H9 (cell line): ENCODE results near the gene RPL35. TPM values are rescaled to one million over a fixed set of nuclear protein-coding genes. Genes with fewer than 3 reads are reported as not detected.

Experiments
- DNase-seq: peaks from one replicate; pipeline ENCODE4 v3.0.0-alpha.2; 2017
- H2AFZ ChIP-seq: one replicate; pipeline ENCODE4 v1.6.1; 2013; ENCODE audit warnings: mild to moderate bottlenecking, low read length, control low read depth, moderate library complexity
- H2AK5ac ChIP-seq: 2 replicates; pipeline ENCODE4 v1.6.1; 2013; ENCODE audit warnings: low read length, control low read depth, mixed read lengths; ENCODE audit not compliant: insufficient read length
- H2BK120ac ChIP-seq: one replicate; pipeline ENCODE4 v1.6.1; 2013; ENCODE audit warnings: low read depth, mild to moderate bottlenecking, low read length, control low read depth, inconsistent platforms; ENCODE audit not compliant: poor library complexity, severe bottlenecking
- H2BK12ac ChIP-seq: 2 replicates; pipeline ENCODE4 v1.6.1; 2013; ENCODE audit warnings: low read length, control low read depth, mixed read lengths, low read depth; ENCODE audit not compliant: insufficient read length
- H2BK15ac ChIP-seq: 2 replicates; pipeline ENCODE4 v1.6.1; 2013; ENCODE audit warnings: low read depth, low read length, control low read depth
- H2BK20ac ChIP-seq: one replicate; pipeline ENCODE4 v1.6.1; 2013; ENCODE audit warnings: low read depth, mild to moderate bottlenecking, low read length, control low read depth, inconsistent platforms; ENCODE audit not compliant: poor library complexity, severe bottlenecking
- H2BK5ac ChIP-seq: 2 replicates; pipeline ENCODE4 v1.6.1; 2013; ENCODE audit warnings: low read length, control low read depth, mixed read lengths; ENCODE audit not compliant: insufficient read length
- H3K14ac ChIP-seq: 2 replicates; pipeline ENCODE4 v1.6.1; 2013; ENCODE audit warnings: low read length, control low read depth; ENCODE audit not compliant: insufficient read depth
- H3K18ac ChIP-seq: 2 replicates; pipeline ENCODE4 v1.6.1; 2013; ENCODE audit warnings: low read depth, mild to moderate bottlenecking, mixed read lengths, low read length, control low read depth; ENCODE audit not compliant: insufficient read length
- H3K23ac ChIP-seq: 2 replicates; pipeline ENCODE4 v1.6.1; 2013; ENCODE audit warnings: low read length, control low read depth, mixed read lengths, low read depth; ENCODE audit not compliant: insufficient read length
- H3K23me2 ChIP-seq: 2 replicates; pipeline ENCODE4 v1.6.1; 2013; ENCODE audit warnings: low read depth, mild to moderate bottlenecking, mixed read lengths, low read length, control low read depth; ENCODE audit not compliant: insufficient read length, poor library complexity, severe bottlenecking
- H3K27ac ChIP-seq: 2 replicates; pipeline ENCODE4 v1.5.1; 2013; ENCODE audit warnings: low read length, control low read depth, mixed read lengths, low read depth; ENCODE audit not compliant: insufficient read length
- H3K27me3 ChIP-seq: 2 replicates; pipeline ENCODE4 v1.6.1; 2013; ENCODE audit warnings: low read length, control low read depth, inconsistent platforms; ENCODE audit not compliant: insufficient read depth
- H3K4ac ChIP-seq: 2 replicates; pipeline ENCODE4 v1.6.1; 2013; ENCODE audit warnings: low read depth, mild to moderate bottlenecking, control low read depth, inconsistent platforms, low read length, moderate library complexity
- H3K4me1 ChIP-seq: 2 replicates; pipeline ENCODE4 v1.6.1; 2013; ENCODE audit warnings: low read length, control low read depth, inconsistent platforms; ENCODE audit not compliant: insufficient read depth
- H3K4me2 ChIP-seq: 2 replicates; pipeline ENCODE4 v1.6.1; 2013; ENCODE audit warnings: low read length, control low read depth, mixed read lengths; ENCODE audit not compliant: insufficient read length, insufficient read depth
- H3K56ac ChIP-seq: 2 replicates; pipeline ENCODE4 v1.6.1; 2013; ENCODE audit warnings: low read depth, mild to moderate bottlenecking, mixed read lengths, low read length, control low read depth; ENCODE audit not compliant: insufficient read length
- H3K79me1 ChIP-seq: 2 replicates; pipeline ENCODE4 v1.6.1; 2013; ENCODE audit warnings: low read depth, mild to moderate bottlenecking, moderate library complexity, low read length, control low read depth, inconsistent platforms; ENCODE audit not compliant: insufficient read depth, poor library complexity, severe bottlenecking
- H3K79me2 ChIP-seq: 2 replicates; pipeline ENCODE4 v1.6.1; 2013; ENCODE audit warnings: low read length, control low read depth, inconsistent platforms; ENCODE audit not compliant: insufficient read depth
- H3K9ac ChIP-seq: 2 replicates; pipeline ENCODE4 v1.6.1; 2013; ENCODE audit warnings: low read length, control low read depth, mixed read lengths; ENCODE audit not compliant: insufficient read length; ENCODE audit errors: extremely low read depth
- H3K9me3 ChIP-seq: one replicate; pipeline ENCODE4 v1.6.1; 2013; ENCODE audit warnings: low read depth, low read length, inconsistent platforms; ENCODE audit not compliant: control insufficient read depth
- H3T11ph ChIP-seq: one replicate; pipeline ENCODE4 v1.6.1; 2013; ENCODE audit warnings: mild to moderate bottlenecking, low read length, control low read depth, inconsistent platforms
- H4K20me1 ChIP-seq: one replicate; pipeline ENCODE4 v1.6.1; 2013; ENCODE audit not compliant: control insufficient read depth, insufficient read length, insufficient read depth
- H4K5ac ChIP-seq: 2 replicates; pipeline ENCODE4 v1.6.1; 2013; ENCODE audit warnings: low read depth, mild to moderate bottlenecking, mixed read lengths, low read length, control low read depth; ENCODE audit not compliant: insufficient read length
- H4K8ac ChIP-seq: replicated peaks from 2 replicates; pipeline ENCODE4 v1.6.1; 2013; ENCODE audit warnings: low read length, control low read depth, mixed read lengths, low read depth; ENCODE audit not compliant: insufficient read length
- H4K91ac ChIP-seq: 2 replicates; pipeline ENCODE4 v1.6.1; 2013; ENCODE audit warnings: low read depth, mild to moderate bottlenecking, moderate library complexity, mixed read lengths, low read length, control low read depth; ENCODE audit not compliant: insufficient read length
- H3K27ac Mint-ChIP-seq, 3 experiments: 2 replicates in 2 of 3; 3 replicates in 1 of 3; pipeline ENCODE4 v1.8.0; 2020 to 2021; ENCODE audit warnings: mixed read lengths in 3 of 3, mild to moderate bottlenecking in 1 of 3, moderate library complexity in 1 of 3
- H3K27me3 Mint-ChIP-seq: 2 replicates; pipeline ENCODE4 v1.8.0; 2021; ENCODE audit warnings: low read depth, mild to moderate bottlenecking, moderate library complexity, mixed read lengths
- H3K36me3 Mint-ChIP-seq, 3 experiments: 2 replicates in 2 of 3; 3 replicates in 1 of 3; pipeline ENCODE4 v1.8.0; 2020 to 2021; ENCODE audit warnings: low read depth in 3 of 3, mixed read lengths in 3 of 3; ENCODE audit not compliant: insufficient read depth in 1 of 3
- H3K4me1 Mint-ChIP-seq, 2 experiments: 2 replicates each; pipeline ENCODE4 v1.8.0; 2020; ENCODE audit warnings: mixed read lengths in 2 of 2
- H3K4me3 Mint-ChIP-seq, 2 experiments: 2 replicates in 1 of 2; 3 replicates in 1 of 2; pipeline ENCODE4 v1.8.0; 2020 to 2021; ENCODE audit warnings: mild to moderate bottlenecking in 2 of 2, mixed read lengths in 2 of 2, moderate library complexity in 1 of 2
- H3K9me3 Mint-ChIP-seq, 2 experiments: 2 replicates in 1 of 2; 3 replicates in 1 of 2; pipeline ENCODE4 v1.8.0; 2020; ENCODE audit warnings: mild to moderate bottlenecking in 2 of 2, mixed read lengths in 2 of 2, moderate library complexity in 1 of 2
- WGBS: extraction: QIAGEN DNeasy Blood & Tissue Kit; methylation state at CpG from one replicate; pipeline ENCODE4 v1.1.7; 2013; ENCODE audit warnings: missing lambda C conversion rate, low lambda C conversion rate, mixed read lengths; ENCODE audit not compliant: insufficient read length; ENCODE audit errors: extremely low coverage; 5-methylcytosine and 5-hydroxymethylcytosine counted together
- total RNA-seq: library from RNA; stranded (reverse); gene quantifications from 2 replicates; pipeline ENCODE4 v1.2.1, GENCODE V29; 2021
- TF ChIP-seq, protein P1 (sequence below): fragments of 200-600 bp; sonication (generic); conservative IDR thresholded peaks from 3 replicates; pipeline ENCODE4 v1.8.0; 2021; ENCODE audit warnings: antibody characterized with exemption, mild to moderate bottlenecking

RPL35 gene
- total RNA-seq, 1 experiment from 2014 or later, result 1,840 TPM

DNA sequence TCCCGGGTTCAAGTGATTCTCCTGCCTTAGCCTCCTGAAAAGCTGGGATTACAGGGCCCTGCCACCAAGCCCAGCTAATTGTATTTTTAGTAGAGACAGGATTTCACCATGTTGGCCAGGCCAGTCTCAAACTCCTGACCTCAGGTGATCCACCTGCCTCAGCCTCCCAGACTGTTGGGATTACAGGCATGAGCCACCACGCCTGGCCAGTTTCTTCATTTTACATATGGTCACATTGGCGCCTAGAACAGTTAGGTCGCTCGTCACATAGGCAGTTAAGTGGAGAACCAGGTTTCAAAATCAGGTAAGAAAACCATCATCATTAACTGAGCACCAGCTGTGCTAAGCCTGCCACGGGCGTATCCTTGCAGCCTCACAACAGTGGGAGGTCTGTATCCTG is 48.7 kb downstream of the RPL35 start:
- no peak overlapping the region for H3K56ac ChIP-seq
- no peak overlapping the region for H3T11ph ChIP-seq
- H3K9me3 ChIP-seq, result no peaks in the 10 kb centered on the region
- H2BK120ac ChIP-seq, result no peak overlapping the region
- Mint-ChIP-seq H3K4me1 (peaks cover 37 to 44% of the 10 kb centered on the region in 2 experiments), H3K27me3 (no peaks in the 10 kb centered on the region), H3K27ac (peak overlapping the region in 2 of 3 experiments; percentile 35 to 77; a peak in 2 of 7 replicates), H3K36me3 (no peaks in the 10 kb centered on the region; a peak in 1 of 7 replicates), H3K9me3 (no peaks in the 10 kb centered on the region), H3K4me3 (no peak overlapping the region)
- H3K14ac ChIP-seq, result no peak overlapping the region; the same call in 1 of the 2 replicates
- H3K9ac ChIP-seq, result no peak overlapping the region
- no peak overlapping the region for H2AK5ac ChIP-seq
- no peak overlapping the region for H3K23ac ChIP-seq
- no peak overlapping the region for H2BK20ac ChIP-seq
- no peak overlapping the region for H2BK12ac ChIP-seq
- H4K20me1 ChIP-seq, result no peaks in the 10 kb centered on the region
- H4K8ac ChIP-seq, result no peak overlapping the region
- no peaks in the 10 kb centered on the region for H3K23me2 ChIP-seq
- H3K27ac ChIP-seq, result no peak overlapping the region
- H4K91ac ChIP-seq, result no peak overlapping the region
- WGBS, result no CpG with 5 or more reads among the region's 7 CpGs
- peaks cover 3% of the 10 kb centered on the region; the same call in 1 of the 2 replicates for H3K4me1 ChIP-seq
- TF ChIP-seq, protein P1, sequence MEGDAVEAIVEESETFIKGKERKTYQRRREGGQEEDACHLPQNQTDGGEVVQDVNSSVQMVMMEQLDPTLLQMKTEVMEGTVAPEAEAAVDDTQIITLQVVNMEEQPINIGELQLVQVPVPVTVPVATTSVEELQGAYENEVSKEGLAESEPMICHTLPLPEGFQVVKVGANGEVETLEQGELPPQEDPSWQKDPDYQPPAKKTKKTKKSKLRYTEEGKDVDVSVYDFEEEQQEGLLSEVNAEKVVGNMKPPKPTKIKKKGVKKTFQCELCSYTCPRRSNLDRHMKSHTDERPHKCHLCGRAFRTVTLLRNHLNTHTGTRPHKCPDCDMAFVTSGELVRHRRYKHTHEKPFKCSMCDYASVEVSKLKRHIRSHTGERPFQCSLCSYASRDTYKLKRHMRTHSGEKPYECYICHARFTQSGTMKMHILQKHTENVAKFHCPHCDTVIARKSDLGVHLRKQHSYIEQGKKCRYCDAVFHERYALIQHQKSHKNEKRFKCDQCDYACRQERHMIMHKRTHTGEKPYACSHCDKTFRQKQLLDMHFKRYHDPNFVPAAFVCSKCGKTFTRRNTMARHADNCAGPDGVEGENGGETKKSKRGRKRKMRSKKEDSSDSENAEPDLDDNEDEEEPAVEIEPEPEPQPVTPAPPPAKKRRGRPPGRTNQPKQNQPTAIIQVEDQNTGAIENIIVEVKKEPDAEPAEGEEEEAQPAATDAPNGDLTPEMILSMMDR, result no peak
- no peak overlapping the region for H2BK5ac ChIP-seq
- H3K4ac ChIP-seq, result no peak overlapping the region
- H3K4me2 ChIP-seq, result no peak overlapping the region
- no peak overlapping the region for H2BK15ac ChIP-seq
- no peaks in the 10 kb centered on the region for H3K79me2 ChIP-seq
- DNase-seq, result no peak
- no peak overlapping the region for H3K18ac ChIP-seq
- no peaks in the 10 kb centered on the region for H3K79me1 ChIP-seq
- H3K27me3 ChIP-seq, result no peaks in the 10 kb centered on the region
- H2AFZ ChIP-seq, result no peak overlapping the region
- H4K5ac ChIP-seq, result no peak overlapping the region
